Lower leg skin (tissue), 3 donors: ENCODE data around the gene CCAR1.

Experiments
- POLR2A ChIP-seq, 2 donors: fragments of 450-650 bp; IDR thresholded peaks; one replicate each; pipeline ENCODE4 v1.6.1; 2016 to 2017; ENCODE audit warnings: antibody characterized with exemption in 2 of 2, mild to moderate bottlenecking in 1 of 2, moderate library complexity in 1 of 2
- TF ChIP-seq, protein P1 (sequence below), 3 donors: fragments of 450-650 bp; IDR thresholded peaks; one replicate each; pipeline ENCODE4 v1.5.1; 2016; ENCODE audit warnings: antibody characterized with exemption in 3 of 3, mild to moderate bottlenecking in 3 of 3, moderate library complexity in 2 of 3

DNA sequence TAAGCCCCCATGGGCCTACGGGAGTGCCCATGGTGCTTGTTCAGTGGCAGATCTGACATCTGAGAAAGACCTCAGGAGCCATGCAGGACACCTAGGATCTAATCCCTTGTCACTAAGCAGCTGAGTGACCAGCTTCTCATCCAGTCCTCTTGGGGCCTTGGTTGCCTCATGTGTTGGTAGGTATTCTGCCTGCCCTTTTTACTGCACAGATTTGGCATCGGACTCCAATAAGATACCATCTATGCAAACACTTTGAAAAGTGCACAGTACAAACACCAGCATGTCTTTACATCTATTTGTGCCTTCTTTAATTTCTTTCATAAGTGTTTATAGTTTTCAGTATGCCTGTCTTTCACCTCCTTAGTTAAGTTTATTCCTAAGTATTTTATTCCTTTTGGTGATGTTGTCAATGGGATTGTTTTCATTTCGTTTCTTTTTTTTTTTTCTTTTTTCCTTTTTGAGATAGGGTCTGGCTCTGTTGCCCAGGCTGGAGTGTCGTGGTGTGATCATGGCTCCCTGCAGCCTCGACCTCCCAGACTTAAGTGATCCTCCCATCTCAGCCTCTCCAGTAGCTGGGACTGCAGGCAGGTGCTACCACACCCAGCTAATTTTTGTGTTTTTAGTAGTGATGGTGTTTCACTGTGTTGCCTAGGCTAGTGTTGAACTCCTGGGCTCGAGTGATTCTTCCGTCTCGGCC, 116.7 kb downstream of the CCAR1 start:
- TF ChIP-seq, protein P1, sequence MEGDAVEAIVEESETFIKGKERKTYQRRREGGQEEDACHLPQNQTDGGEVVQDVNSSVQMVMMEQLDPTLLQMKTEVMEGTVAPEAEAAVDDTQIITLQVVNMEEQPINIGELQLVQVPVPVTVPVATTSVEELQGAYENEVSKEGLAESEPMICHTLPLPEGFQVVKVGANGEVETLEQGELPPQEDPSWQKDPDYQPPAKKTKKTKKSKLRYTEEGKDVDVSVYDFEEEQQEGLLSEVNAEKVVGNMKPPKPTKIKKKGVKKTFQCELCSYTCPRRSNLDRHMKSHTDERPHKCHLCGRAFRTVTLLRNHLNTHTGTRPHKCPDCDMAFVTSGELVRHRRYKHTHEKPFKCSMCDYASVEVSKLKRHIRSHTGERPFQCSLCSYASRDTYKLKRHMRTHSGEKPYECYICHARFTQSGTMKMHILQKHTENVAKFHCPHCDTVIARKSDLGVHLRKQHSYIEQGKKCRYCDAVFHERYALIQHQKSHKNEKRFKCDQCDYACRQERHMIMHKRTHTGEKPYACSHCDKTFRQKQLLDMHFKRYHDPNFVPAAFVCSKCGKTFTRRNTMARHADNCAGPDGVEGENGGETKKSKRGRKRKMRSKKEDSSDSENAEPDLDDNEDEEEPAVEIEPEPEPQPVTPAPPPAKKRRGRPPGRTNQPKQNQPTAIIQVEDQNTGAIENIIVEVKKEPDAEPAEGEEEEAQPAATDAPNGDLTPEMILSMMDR (IDR thresholded peaks at IDR 0.05) = no peak
- TF ChIP-seq POLR2A (IDR thresholded peaks at IDR 0.05) = no peak
